Epithelial cell of proximal tubule (primary cell): ENCODE results near the gene CEMIP2. TPM values are rescaled to one million over a fixed set of nuclear protein-coding genes. Genes with fewer than 3 reads are reported as not detected.
A peak's percentile ranks its signal among the peaks of the same experiment; 100 is the strongest.

Source experiments
- DNase-seq: peaks from one replicate; pipeline ENCODE4 v3.0.0-alpha.2; 2011; ENCODE audit warnings: low read depth
- H3K4me3 ChIP-seq: 2 replicates; pipeline ENCODE4 v1.5.1; 2011; ENCODE audit warnings: low read depth, mild to moderate bottlenecking, low read length
- CTCF ChIP-seq: conservative IDR thresholded peaks from 2 replicates; pipeline ENCODE4 v1.5.1; 2012; ENCODE audit warnings: low read depth, mild to moderate bottlenecking, low read length
- total RNA-seq: library from RNA; depleted of rRNA; stranded (reverse); fragments of >200 nt; gene quantifications from 2 replicates; pipeline ENCODE4 v1.2.3, GENCODE V29; 2015

Gene CEMIP2
- total RNA-seq, 1 donor from 2014 or later, result 58.8 TPM

- TF ChIP-seq CTCF, result no peak
- DNase-seq, result no peak
- no peak overlapping the region for H3K4me3 ChIP-seq
These were observed 6.6 kb upstream of the CEMIP2 start for GRCh38 chr9:71774920-71775319.

- no peak for TF ChIP-seq CTCF
- DNase-seq, result no peak
- H3K4me3 ChIP-seq, result no peak overlapping the region
These were observed 4.4 kb upstream of the CEMIP2 start for GRCh38 chr9:71772726-71773125.

GRCh38 chr9:71770170-71770569 is 1.9 kb upstream of the CEMIP2 start:
- DNase-seq, result no peak
- no peak for TF ChIP-seq CTCF
- no peak overlapping the region for H3K4me3 ChIP-seq

GRCh38 chr9:71769175-71770161 is 1.2 kb upstream of the CEMIP2 start:
- no peak for DNase-seq
- H3K4me3 ChIP-seq, result peak overlapping the region; percentile 79
- peak; percentile 8 for TF ChIP-seq CTCF

GRCh38 chr9:71767776-71768321 is 464 bp downstream of the CEMIP2 start:
- peak overlapping the region; percentile 87 for H3K4me3 ChIP-seq
- DNase-seq, result no peak
- TF ChIP-seq CTCF, result no peak

- no peak for TF ChIP-seq CTCF
- peak overlapping the region; percentile 87 for H3K4me3 ChIP-seq
- no peak for DNase-seq
These were observed 1.0 kb downstream of the CEMIP2 start for GRCh38 chr9:71767163-71767775.
